Measurements from ENCODE around the gene KCTD12.

DNA sequence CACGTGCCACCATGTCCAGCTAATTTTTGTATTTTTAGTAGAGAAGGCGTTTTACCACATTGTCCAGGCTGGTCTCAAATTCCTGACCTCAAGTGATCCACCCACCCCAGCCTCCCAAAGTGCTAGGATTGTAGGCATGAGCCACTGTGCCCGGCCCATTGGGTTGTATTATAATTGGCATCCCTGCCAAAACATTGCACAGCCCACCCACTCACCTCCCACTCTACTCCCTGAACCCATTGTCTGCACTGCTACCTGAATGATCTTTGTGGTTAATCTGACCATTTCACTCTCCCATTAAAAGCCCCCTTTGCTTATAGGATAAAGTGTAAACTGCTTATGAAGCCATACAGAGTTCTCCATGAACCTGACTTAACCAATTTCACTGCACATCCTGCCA is 26.3 kb upstream of the KCTD12 start:
- TF ChIP-seq POLR2AphosphoS5 (IDR thresholded peaks at IDR 0.05; ENCODE audit: borderline replicate concordance, low read depth, low read length) = no peak
- TF ChIP-seq FOXP2 (optimal IDR thresholded peaks at IDR 0.05; ENCODE audit: control extremely low read depth, extremely low read length, insufficient read depth) = no peak
- no peak for TF ChIP-seq EZH2 (IDR thresholded peaks at IDR 0.05)
